MM.1S (cell line): ENCODE data around the gene CCL18.

Experiments
- EZH2 ChIP-seq: fragments of 300-600 bp; sonication (generic); optimal IDR thresholded peaks from 2 replicates; pipeline ENCODE3; 2017; ENCODE audit warnings: low read depth, mild to moderate bottlenecking, antibody characterized with exemption, low read length, mixed read lengths
- EZH2phosphoT487 ChIP-seq: fragments of 300-600 bp; sonication (generic); IDR thresholded peaks from 2 replicates; pipeline ENCODE4 v1.6.1; 2018; ENCODE audit warnings: antibody characterized with exemption, low read length
- TF ChIP-seq, protein P1 (sequence below): fragments of 300-600 bp; sonication (generic); IDR thresholded peaks from 2 replicates; pipeline ENCODE4 v1.5.1; 2016; ENCODE audit warnings: antibody characterized with exemption, low read length, mixed read lengths

DNA sequence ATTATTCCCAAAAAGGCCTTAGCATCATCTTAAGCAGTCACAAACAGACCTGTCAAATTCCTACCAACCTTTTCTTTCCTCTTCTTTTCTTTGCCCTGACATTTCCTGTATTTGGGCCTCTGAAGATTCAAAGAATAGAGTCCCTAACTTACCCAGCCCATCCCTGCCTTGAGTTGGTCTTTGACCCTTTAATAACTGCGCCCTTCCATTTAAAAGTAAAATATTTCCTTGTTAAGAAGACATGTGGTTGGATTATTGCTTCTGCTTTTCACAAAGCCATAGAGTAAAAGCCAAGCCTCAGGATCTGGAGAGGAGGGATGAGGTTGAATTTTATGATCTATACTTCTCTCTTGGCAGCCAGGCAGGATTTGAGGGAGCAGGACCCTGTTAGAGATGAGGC lies 33.1 kb upstream of the CCL18 start:
- TF ChIP-seq, protein P1, sequence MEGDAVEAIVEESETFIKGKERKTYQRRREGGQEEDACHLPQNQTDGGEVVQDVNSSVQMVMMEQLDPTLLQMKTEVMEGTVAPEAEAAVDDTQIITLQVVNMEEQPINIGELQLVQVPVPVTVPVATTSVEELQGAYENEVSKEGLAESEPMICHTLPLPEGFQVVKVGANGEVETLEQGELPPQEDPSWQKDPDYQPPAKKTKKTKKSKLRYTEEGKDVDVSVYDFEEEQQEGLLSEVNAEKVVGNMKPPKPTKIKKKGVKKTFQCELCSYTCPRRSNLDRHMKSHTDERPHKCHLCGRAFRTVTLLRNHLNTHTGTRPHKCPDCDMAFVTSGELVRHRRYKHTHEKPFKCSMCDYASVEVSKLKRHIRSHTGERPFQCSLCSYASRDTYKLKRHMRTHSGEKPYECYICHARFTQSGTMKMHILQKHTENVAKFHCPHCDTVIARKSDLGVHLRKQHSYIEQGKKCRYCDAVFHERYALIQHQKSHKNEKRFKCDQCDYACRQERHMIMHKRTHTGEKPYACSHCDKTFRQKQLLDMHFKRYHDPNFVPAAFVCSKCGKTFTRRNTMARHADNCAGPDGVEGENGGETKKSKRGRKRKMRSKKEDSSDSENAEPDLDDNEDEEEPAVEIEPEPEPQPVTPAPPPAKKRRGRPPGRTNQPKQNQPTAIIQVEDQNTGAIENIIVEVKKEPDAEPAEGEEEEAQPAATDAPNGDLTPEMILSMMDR: no peak
- TF ChIP-seq EZH2phosphoT487 (no peak), EZH2 (no peak)
